K562 (cell line): ENCODE data around the gene MAP1S. TPM values are rescaled to one million over a fixed set of nuclear protein-coding genes. Genes with fewer than 3 reads are reported as not detected.

ENCODE experiments used
- ATAC-seq: fragments of 200-7000 bp; cut with Tn5 transposase; 3 replicates; pipeline ENCODE4 v1.9.1; 2020; ENCODE audit warnings: moderate library complexity
- BruUV-seq: library from RNA; stranded (reverse); fragments of 400-500 nt; replicated peaks from 2 replicates; lab custom pipeline; 2021; lab: Mats Ljungman, UMichigan
- CTCF ChIA-PET: fragments of 300-600 bp; formaldehyde crosslinking; extraction: SDS; loops from one replicate; lab custom pipeline; 2021; ENCODE audit warnings: low intra/inter-chr PET ratio; lab: Yijun Ruan, JAX
- POLR2A ChIA-PET: fragments of 300-600, 350-650 bp; sonication (Branson Sonifier 250); formaldehyde crosslinking; extraction: SDS; loops from one replicate; lab custom pipeline; 2021; ENCODE audit warnings: antibody characterized with exemption, inconsistent platforms; lab: Yijun Ruan, JAX
- DNase-seq, 4 experiments: peaks; one replicate each; pipeline versions ENCODE4 v3.0.0 to v3.0.0-alpha.2; 2011 to 2018; ENCODE audit warnings: low spot score in 3 of 4, mixed read lengths in 3 of 4; ENCODE audit errors: extremely low read depth in 1 of 4
- FAIRE-seq: peaks from 2 replicates; lab custom pipeline; 2011; peaks lifted over from hg19 to GRCh38; lab: Jason Lieb, UNC
- H2AFZ ChIP-seq: 2 replicates; pipeline ENCODE4 v1.6.0; 2011; ENCODE audit warnings: low read depth, low read length, control low read depth, inconsistent platforms
- H3K27ac ChIP-seq: fragments of 200-600 bp; 3 replicates; pipeline ENCODE4 v1.8.0; 2011; ENCODE audit warnings: low read depth, mild to moderate bottlenecking, control low read depth, inconsistent platforms, low read length, moderate library complexity, mixed read lengths; ENCODE audit errors: extremely low read depth
- H3K27me3 ChIP-seq, 2 experiments: fragments of 300-600 bp in 1 of 2; 2 replicates in 1 of 2; 3 replicates in 1 of 2; pipeline versions ENCODE4 v1.6.0 to v1.8.0; 2011; ENCODE audit warnings: inconsistent platforms in 2 of 2, low read length in 2 of 2, mild to moderate bottlenecking in 1 of 2, mixed read lengths in 1 of 2, moderate library complexity in 1 of 2; ENCODE audit not compliant: control insufficient read depth in 2 of 2, insufficient read depth in 2 of 2
- H3K36me3 ChIP-seq: fragments of 300-600 bp; 3 replicates; pipeline ENCODE4 v1.8.0; 2011; ENCODE audit warnings: mild to moderate bottlenecking, low read length, inconsistent platforms; ENCODE audit not compliant: control insufficient read depth, insufficient read depth
- H3K4me1 ChIP-seq, 2 experiments: fragments of 200-600 bp in 1 of 2; replicated peaks in 1 of 2; 2 replicates in 1 of 2; 3 replicates in 1 of 2; pipeline versions ENCODE4 v1.5.1 to v1.8.0; 2011; ENCODE audit warnings: inconsistent platforms in 2 of 2, low read length in 2 of 2, mild to moderate bottlenecking in 1 of 2, mixed read lengths in 1 of 2, moderate library complexity in 1 of 2; ENCODE audit not compliant: control insufficient read depth in 2 of 2, insufficient read depth in 2 of 2
- H3K4me2 ChIP-seq: 2 replicates; pipeline ENCODE4 v1.6.1; 2011; ENCODE audit warnings: low read length, control low read depth, inconsistent platforms, mixed read lengths; ENCODE audit not compliant: insufficient read depth
- H3K4me3 ChIP-seq: fragments of 200-600 bp; sonication (generic), shearing (Covaris generic); 2 replicates; pipeline ENCODE4 v1.5.1; 2016; ENCODE audit warnings: control low read depth, inconsistent platforms
- H3K79me2 ChIP-seq: fragments of 200-600 bp; 3 replicates; pipeline ENCODE4 v1.8.0; 2011; ENCODE audit warnings: low read length, inconsistent platforms; ENCODE audit not compliant: control insufficient read depth, insufficient read depth
- H3K9ac ChIP-seq, 2 experiments: 2 replicates each; pipeline versions ENCODE4 v1.6.0 to v1.6.1; 2011; ENCODE audit warnings: low read depth in 2 of 2, low read length in 2 of 2, control low read depth in 1 of 2, inconsistent platforms in 1 of 2, mild to moderate bottlenecking in 1 of 2, mixed read lengths in 1 of 2; ENCODE audit not compliant: insufficient read depth in 1 of 2
- H3K9me1 ChIP-seq: one replicate; pipeline ENCODE4 v1.6.0; 2011; ENCODE audit warnings: inconsistent platforms, mild to moderate bottlenecking, low read length, moderate library complexity; ENCODE audit not compliant: control insufficient read depth, insufficient read depth
- H3K9me3 ChIP-seq: replicated peaks from 2 replicates; pipeline ENCODE4 v1.5.1; 2011; ENCODE audit warnings: low read depth, low read length, inconsistent platforms; ENCODE audit not compliant: control insufficient read depth, insufficient read depth
- H4K20me1 ChIP-seq: replicated peaks from 2 replicates; pipeline ENCODE4 v1.6.1; 2011; ENCODE audit warnings: low read length, inconsistent platforms, mixed read lengths; ENCODE audit not compliant: control insufficient read depth, insufficient read depth
- EP400 ChIP-seq: fragments of 450-650 bp; IDR thresholded peaks from 2 replicates; pipeline ENCODE4 v1.6.1; 2017; ENCODE audit warnings: antibody characterized with exemption, mild to moderate bottlenecking, moderate library complexity
- FOXP1 ChIP-seq: sonication (generic); formaldehyde crosslinking; IDR thresholded peaks from 2 replicates; pipeline ENCODE4 v1.8.0; 2022; ENCODE audit warnings: mild to moderate bottlenecking, missing genetic modification reagents
- TFAM ChIP-seq: fragments of 250-450 bp; sonication (Bioruptor Pico); conservative IDR thresholded peaks from 2 replicates; pipeline ENCODE4 v1.5.0; 2021; ENCODE audit warnings: mild to moderate bottlenecking, moderate library complexity
- WGBS: fragments of 100-300 bp; shearing (Covaris generic); methylation state at CpG from one replicate; pipeline ENCODE4 v1.1.6; 2016; ENCODE audit warnings: low coverage, mixed read lengths; ENCODE audit not compliant: insufficient coverage; ENCODE audit errors: missing lambda C conversion rate; 5-methylcytosine and 5-hydroxymethylcytosine counted together
- in situ Hi-C: fragments of 300-500 bp; cut with MboI; formaldehyde crosslinking; loops from 4 replicates; pipeline ENCODE4 v1.15.0; 2018; ENCODE audit warnings: inconsistent platforms, mixed read lengths
- intact Hi-C: fragments of 100-400 bp; cut with micrococcal nuclease; formaldehyde crosslinking; loops from 2 replicates; pipeline ENCODE4 v1.14.2; 2022
- polyA plus RNA-seq, 8 experiments: library from polyadenylated mRNA; depleted of rRNA in 4 of 8; stranded (reverse) in 5 of 8; unstranded in 3 of 8; fragments of >200 nt; fragmentation: Nextera tagmentation in 2 of 8; fragmentation: Illumina TruSeq in 1 of 8; extraction: Ambion mirVana in 2 of 8; extraction: Trizol in 1 of 8; gene quantifications; 2 replicates each; pipeline versions ENCODE4 v1.2.1 to v1.2.3, GENCODE V29; 2011 to 2014; ENCODE audit warnings: inconsistent platforms in 1 of 8, missing spikeins in 1 of 8
- total RNA-seq, 7 experiments: library from RNA; depleted of rRNA in 6 of 7; stranded (reverse); fragments of >200 nt in 6 of 7; fragmentation: Illumina TruSeq in 2 of 7; extraction: Trizol in 2 of 7; gene quantifications; 2 replicates each; pipeline versions ENCODE4 v1.2.1 to v1.2.3, GENCODE V29; 2011 to 2021; ENCODE audit warnings: low replicate concordance in 1 of 7
- TF ChIP-seq, protein P1 (sequence below), 2 experiments: fragments of 450-650 bp; IDR thresholded peaks; 2 replicates each; pipeline ENCODE4 v1.6.1; 2016
- TF ChIP-seq, protein P2 (sequence below): sonication (generic); formaldehyde crosslinking; IDR thresholded peaks from 2 replicates; pipeline ENCODE4 v1.8.0; 2022; ENCODE audit warnings: mild to moderate bottlenecking, missing genetic modification reagents

The MAP1S gene
- total and polyA plus RNA-seq, 9 of the 15 experiments (the other 6 are each of a cell fraction or from before 2014, with no cell fraction given) = 2.0 to 81.0 (median 9.5) TPM

DNA sequence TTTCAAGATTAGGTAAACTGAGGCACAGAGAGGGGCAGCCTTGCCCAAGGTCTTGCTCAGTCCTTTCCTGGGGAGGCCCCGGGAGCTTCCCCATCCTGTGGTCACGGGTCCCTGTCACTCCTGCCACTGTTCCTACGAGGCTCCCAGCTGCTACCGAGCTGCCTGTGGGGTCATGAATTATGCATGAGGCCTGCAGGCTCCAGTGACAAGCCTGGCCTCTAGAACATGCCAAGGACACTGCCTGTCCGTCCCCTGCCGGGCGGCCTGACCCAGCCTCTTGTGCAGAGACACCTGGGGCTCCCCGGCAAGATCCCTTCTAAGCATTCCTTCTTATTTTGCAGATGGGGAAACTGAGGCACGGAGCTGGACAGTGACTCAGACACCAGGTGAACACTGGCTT lies 34.7 kb downstream of the MAP1S start:
- Histone ChIP-seq H3K4me1 (peaks cover 12 to 32% of the 10 kb centered on the region in 2 experiments), H4K20me1 (no peaks in the 10 kb centered on the region; the same call in 1 of the 2 replicates), H3K4me2 (no peak overlapping the region), H3K9ac (no peak overlapping the region), H3K9me3 (no peaks in the 10 kb centered on the region), H3K27ac (no peak overlapping the region), H3K27me3 (no peaks in the 10 kb centered on the region)
- ChIA-PET CTCF (no interaction called here), POLR2A (interaction anchor here (0.6 to 1.7 kb wide), 3 partner anchors 12 to 16 kb away, joined by 3 to 9 read pairs (median 3); no protein-coding TSS in a partner anchor)
- ATAC-seq = no peak
- DNase-seq = no peak
- intact Hi-C loops = no loop called here
- in situ Hi-C loops = no loop called here
- TF ChIP-seq, protein P1, sequence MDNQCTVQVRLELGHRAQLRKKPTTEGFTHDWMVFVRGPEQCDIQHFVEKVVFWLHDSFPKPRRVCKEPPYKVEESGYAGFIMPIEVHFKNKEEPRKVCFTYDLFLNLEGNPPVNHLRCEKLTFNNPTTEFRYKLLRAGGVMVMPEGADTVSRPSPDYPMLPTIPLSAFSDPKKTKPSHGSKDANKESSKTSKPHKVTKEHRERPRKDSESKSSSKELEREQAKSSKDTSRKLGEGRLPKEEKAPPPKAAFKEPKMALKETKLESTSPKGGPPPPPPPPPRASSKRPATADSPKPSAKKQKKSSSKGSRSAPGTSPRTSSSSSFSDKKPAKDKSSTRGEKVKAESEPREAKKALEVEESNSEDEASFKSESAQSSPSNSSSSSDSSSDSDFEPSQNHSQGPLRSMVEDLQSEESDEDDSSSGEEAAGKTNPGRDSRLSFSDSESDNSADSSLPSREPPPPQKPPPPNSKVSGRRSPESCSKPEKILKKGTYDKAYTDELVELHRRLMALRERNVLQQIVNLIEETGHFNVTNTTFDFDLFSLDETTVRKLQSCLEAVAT (IDR thresholded peaks at IDR 0.05) = no peak
- TF ChIP-seq FOXP1 = no peak
- TF ChIP-seq, protein P2, sequence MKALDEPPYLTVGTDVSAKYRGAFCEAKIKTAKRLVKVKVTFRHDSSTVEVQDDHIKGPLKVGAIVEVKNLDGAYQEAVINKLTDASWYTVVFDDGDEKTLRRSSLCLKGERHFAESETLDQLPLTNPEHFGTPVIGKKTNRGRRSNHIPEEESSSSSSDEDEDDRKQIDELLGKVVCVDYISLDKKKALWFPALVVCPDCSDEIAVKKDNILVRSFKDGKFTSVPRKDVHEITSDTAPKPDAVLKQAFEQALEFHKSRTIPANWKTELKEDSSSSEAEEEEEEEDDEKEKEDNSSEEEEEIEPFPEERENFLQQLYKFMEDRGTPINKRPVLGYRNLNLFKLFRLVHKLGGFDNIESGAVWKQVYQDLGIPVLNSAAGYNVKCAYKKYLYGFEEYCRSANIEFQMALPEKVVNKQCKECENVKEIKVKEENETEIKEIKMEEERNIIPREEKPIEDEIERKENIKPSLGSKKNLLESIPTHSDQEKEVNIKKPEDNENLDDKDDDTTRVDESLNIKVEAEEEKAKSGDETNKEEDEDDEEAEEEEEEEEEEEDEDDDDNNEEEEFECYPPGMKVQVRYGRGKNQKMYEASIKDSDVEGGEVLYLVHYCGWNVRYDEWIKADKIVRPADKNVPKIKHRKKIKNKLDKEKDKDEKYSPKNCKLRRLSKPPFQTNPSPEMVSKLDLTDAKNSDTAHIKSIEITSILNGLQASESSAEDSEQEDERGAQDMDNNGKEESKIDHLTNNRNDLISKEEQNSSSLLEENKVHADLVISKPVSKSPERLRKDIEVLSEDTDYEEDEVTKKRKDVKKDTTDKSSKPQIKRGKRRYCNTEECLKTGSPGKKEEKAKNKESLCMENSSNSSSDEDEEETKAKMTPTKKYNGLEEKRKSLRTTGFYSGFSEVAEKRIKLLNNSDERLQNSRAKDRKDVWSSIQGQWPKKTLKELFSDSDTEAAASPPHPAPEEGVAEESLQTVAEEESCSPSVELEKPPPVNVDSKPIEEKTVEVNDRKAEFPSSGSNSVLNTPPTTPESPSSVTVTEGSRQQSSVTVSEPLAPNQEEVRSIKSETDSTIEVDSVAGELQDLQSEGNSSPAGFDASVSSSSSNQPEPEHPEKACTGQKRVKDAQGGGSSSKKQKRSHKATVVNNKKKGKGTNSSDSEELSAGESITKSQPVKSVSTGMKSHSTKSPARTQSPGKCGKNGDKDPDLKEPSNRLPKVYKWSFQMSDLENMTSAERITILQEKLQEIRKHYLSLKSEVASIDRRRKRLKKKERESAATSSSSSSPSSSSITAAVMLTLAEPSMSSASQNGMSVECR (CRISPR knock-in tag) = no peak
- no peak for TF ChIP-seq EP400
- no peak for TF ChIP-seq TFAM (CRISPR knock-in tag)
- TF ChIP-seq, all 486 proteins: peak for 0
- no peak overlapping the region for H2AFZ ChIP-seq
- no peak overlapping the region for H3K4me3 ChIP-seq
- peaks cover 37% of the 10 kb centered on the region for H3K79me2 ChIP-seq
- H3K9me1 ChIP-seq = no peaks in the 10 kb centered on the region
- 82% methylated on average over 9 of the region's 9 CpGs for WGBS
- peaks cover 49% of the 10 kb centered on the region; the same call in 2 of the 3 replicates for H3K36me3 ChIP-seq
- FAIRE-seq = no peak
- no TSS peak for BruUV-seq
